NCI-H2029 (cell line): ENCODE measurements around the gene CNIH3.

Source experiments
- DNase-seq: peaks from one replicate; lab custom pipeline; 2025; lab: John Stamatoyannopoulos, UW

Gene CNIH3

DNA sequence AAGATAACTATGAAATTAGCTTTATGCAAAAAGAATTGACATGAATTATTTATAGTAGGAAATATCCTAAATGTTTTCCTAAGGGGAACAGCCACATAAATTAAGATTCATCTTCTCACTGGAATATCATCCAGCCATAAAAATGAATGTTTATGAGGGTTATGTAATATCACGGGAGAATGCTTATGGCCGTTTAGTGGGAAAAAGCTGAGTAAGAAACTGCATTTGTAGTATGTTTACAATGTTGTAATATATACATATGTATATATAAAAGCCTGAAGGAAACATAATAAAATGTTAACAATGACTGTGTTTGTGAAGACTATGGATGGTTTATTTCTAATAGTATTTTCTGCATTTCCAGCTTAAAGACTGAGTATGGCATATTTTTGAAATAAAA is 161.1 kb downstream of the CNIH3 start:
- no peak for DNase-seq

DNA sequence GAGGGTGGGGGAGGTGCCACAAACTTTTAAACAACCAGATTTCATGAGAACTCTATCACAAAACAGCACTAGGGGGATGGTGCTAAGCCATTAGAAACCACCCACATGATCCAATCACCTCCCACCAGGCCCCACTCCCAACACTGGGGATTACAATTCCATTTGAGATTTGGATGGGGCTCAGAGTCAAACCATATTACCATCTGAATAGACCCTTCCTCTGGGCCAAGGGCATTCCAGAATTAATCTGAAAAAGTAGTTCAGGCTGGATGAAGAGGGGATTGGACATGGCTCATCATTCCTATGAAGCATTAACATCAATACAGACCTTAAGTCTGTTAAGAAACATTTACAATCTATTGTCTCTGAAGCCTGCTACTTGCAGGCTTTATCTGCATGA is 163.4 kb downstream of the CNIH3 start:
- DNase-seq: no peak

DNA sequence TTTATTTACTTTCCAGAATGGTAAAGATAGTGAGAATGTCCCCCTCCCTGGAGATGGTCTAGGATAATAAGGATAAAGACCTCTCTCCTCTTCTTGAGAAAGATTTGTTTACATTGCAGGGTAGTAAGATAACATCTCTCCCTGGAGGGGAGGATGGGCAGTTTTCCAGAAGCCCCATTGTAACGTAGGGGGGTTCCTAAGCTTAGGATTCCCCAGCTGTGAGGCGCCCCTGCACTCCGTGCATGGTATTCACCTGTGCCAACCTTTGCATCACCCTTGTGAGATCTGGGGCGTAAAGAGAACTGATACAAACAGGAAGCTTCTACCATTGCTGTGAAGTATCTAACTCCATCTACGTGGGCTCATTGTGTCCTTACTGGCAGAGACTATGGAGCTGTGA is 164.6 kb downstream of the CNIH3 start:
- DNase-seq: no peak

DNA sequence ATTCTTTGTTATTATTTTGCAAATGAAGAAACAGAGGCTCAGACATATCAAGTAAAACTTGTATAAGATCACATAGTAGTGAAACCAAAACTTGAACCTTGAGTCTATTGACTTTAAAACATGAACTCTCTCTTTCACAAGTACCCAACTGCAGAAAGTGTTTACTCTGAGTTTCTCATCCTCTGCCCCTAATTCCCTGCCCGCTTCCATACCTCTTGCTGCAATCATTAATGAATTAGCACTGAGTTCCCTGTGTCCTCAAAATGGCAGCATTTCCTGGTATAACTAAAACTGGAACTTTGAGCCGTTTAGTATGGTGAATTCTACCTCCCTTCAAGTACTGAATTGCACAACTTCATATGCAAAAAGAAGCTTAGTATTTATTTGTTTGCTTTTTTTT is 165.7 kb downstream of the CNIH3 start:
- no peak for DNase-seq

DNA sequence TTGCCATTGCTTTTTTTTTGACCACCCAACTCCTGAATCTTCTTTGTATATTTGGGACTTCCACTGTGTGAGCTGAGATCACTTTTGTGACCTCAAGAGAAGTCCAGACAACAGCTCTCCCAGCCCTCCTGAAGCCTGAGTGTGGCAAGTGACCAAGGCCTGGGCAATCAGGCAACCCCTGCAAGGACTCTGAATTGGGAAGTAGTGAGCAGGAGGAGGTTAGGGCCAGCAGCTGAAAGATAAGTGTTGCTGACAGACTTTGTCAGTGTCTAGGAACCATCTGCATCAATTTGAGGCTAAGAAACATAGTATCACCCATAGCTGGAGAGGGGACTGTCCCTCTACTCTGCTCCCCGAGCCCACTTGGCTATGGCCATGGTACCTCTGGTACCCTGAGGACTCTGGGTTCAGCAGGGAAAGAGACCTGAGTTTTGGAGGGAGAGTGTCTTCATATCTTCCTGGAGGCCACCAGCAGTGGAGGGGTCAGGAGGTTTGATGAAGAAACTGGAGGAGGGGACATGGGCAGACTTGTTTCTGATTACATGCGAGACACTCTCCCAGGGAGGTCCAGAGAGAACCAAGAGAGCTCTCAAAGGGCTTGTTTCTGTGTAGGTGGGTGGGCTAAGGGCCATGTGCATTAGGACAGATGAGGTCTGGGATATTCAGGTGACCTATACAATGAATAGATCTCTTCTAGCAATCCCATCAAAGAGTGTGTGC is 166.3 kb downstream of the CNIH3 start:
- DNase-seq: no peak

DNA sequence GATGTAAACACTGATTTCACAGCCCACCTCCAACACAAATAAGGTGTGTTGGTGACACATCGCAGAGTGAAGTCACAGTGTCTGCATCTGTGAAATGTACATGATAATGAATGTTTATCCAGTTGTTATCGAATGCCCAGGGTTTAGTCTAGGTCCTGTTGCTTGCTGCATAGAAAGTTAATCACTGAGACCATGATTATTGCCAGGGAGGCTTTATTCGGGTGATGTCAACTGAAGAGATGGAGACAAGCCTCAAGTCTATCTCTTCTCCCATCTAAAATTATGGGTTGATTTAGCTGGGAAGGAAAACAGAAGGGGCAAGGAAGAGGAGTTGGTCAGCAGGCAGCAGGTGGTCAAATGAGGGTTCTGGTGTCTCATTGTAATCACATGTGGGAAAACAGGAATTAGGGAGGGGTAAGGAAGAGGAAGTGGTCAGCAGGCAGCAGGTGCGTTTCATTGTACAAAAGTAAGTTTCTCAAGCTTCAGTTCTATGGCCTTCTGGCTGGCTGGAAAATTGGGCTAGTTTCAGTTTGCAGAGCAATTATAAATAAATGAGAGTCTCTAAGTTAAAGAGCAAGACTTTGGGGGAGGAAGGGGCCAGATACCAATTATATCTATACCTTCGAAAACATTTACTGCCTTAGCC is 167.0 kb downstream of the CNIH3 start:
- DNase-seq: peak; percentile 49

DNA sequence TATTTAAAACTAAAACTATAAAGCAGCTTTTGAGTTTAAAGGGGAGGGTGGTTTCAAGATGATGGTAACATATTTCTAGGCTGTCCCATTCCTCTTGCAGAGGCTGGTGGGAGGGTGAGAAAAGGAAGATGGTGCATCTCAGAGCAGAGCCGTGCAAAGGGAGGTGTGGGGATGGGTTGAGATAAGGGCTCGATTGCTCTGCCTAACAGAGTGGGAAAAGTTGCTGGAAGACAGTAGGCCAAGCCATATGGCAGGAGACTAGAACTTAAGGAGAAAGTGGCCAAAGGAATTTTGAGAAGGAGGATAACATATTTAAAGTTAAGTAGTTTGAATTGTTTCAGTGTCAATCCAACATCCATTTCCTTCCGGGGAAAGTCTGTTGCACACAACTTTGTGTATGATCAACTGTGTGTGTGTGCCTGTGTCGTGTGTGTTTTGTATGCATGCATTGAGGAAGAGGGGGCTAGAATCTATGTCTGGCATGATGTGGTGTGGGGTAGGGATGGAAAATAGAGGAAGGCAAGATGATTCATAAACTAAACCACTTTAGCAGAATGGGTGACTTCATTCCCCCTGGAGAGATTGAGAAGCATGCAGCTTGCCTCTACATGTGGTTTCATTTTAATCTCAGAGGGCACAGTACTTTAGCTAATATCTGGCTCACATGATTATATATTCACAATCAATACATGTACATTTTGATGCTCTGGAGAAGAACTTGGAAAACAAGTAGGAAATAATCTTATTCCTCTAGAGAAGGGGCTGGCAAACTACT is 168.3 kb downstream of the CNIH3 start:
- DNase-seq: no peak

DNA sequence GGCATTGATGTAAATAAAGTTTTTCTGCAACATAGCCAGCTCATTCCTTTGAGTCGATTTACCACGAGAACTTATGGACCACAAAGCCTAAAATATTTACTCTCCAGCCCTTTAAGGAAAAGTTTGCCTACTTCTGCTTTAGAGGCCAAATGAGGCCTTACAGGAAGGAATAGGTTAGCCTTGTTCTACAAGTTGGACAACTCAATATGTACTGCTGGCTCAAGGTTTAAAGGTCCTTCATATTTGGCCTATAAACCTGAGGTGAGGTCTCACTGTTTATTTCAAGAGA is 168.9 kb downstream of the CNIH3 start:
- DNase-seq: no peak

DNA sequence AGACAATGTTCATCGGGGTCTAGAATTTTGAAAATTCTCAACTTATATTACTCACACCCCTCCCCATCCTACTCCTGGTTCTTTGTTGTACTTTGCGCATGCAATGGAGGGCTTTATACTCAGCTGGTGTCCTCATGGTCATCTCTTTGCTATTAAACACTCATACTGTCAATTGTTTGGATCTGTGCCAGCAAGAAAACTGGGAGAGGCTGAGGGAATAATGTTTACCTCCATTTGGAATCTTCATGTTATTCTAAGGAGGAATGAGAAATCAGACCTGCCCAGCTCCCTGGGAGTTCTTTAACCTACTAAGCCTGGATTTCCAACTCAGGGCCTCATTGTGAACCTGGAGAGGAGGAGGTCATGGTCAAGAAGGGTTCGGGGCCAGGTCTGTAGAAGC is 169.5 kb downstream of the CNIH3 start:
- DNase-seq: no peak

DNA sequence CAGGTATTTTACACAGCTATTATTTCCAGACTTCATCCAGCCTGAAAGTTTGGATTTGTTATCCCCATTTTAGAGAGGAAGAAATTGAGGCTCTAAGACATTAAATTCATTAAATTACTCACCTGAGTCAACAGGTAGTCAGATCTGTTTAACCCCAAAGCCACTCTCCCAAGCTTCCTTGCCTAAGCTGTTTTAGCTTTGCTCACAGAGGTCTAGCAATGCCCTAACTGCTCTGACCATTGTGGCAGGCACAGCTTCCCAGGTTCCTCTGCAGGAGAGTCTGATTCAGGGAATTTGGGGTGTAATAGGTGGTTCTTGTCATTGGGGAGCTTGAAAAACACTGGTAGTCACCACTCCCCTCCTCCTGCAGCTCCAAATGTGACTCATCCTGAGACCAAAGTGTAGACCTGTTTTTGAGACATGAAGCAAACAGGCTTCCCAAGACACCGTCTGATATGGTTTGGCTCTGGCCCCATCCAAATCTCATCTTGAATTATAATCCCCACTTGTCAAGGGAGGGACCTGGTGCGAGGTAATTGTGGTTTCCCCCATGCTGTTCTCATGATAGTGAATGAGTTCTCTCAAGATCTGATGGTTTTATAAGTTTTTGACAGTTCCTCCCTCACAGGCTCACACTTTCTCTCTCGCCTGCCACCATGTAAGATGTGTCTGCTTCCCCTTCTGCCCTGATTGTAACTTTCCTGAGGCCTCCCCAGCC is 170.6 kb downstream of the CNIH3 start:
- DNase-seq: no peak

DNA sequence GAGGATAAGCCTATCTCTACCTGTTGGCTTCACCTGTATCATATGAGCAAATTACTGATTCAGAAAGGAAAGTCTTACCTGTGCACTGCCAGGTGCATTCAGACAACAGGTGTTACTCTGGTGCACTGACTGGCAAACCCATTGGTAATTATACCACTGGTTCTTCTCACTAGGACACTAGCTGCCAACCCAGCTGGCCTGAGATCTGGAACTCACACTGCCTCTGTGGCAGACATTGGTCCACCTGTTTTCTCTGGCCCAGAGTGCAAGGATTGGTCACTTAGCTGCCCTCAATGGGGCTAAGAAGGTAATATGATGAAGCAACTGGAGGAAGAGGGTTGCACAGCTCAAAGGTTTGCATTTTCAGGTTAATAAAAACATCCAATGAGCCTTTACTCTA is 173.2 kb downstream of the CNIH3 start:
- DNase-seq: no peak
